B cell (primary cell): ENCODE measurements around the gene TIMELESS.

ENCODE experiments used
- CTCF ChIP-seq: fragments of 200-600 bp; IDR thresholded peaks from one replicate; pipeline ENCODE4 v1.8.0; 2022; ENCODE audit warnings: antibody characterized with exemption, mild to moderate bottlenecking
- EZH2 ChIP-seq: IDR thresholded peaks from 2 replicates; pipeline ENCODE4 v1.6.1; 2012; ENCODE audit warnings: borderline replicate concordance, low read depth, mild to moderate bottlenecking, moderate library complexity, low read length; ENCODE audit not compliant: insufficient read depth, poor library complexity, severe bottlenecking

GRCh38 chr12:56474389-56474788 is 25.2 kb upstream of the TIMELESS start:
- TF ChIP-seq CTCF = no peak
- no peak for TF ChIP-seq EZH2
